Thyroid gland (tissue), 4 donors: ENCODE measurements around the gene NOS1AP.

Source experiments
- CTCF ChIP-seq, 6 experiments: fragments of 200-600 bp in 3 of 6; fragments of 450-650 bp in 3 of 6; sonication (generic) in 3 of 6; IDR thresholded peaks; one replicate each; pipeline ENCODE4 v1.5.1; 2016 to 2019; ENCODE audit warnings: antibody characterized with exemption in 6 of 6, mild to moderate bottlenecking in 2 of 6, inconsistent platforms in 1 of 6, moderate library complexity in 1 of 6
- POLR2A ChIP-seq, 2 donors: fragments of 450-650 bp; IDR thresholded peaks; one replicate each; pipeline ENCODE4 v1.6.1; 2017; ENCODE audit warnings: antibody characterized with exemption in 2 of 2, mild to moderate bottlenecking in 2 of 2, moderate library complexity in 1 of 2

DNA sequence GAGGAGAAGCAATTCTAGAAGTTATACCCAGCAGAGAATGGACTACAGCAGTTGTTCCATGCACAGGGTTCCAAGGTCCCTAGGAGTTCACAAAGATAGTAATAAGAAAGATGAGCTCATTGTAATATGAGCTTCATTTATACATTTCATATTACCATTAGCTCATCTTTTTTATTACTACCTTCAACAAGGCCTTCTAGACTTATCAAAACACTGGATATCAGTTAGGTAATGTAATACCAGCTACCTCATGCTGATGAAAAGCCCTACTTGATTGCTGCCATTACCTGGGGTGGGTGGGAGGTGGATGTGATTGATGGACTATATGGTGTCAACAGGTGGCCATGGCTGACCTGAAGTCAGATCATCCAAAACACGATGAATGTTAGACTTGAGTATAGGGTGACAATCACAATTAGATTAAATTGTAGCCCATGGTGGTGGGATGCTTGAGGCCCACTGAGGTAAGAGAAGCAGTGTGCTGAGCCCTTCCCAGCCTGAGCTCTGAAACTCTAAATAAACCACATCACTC lies 273.0 kb downstream of the NOS1AP start:
- TF ChIP-seq CTCF (IDR thresholded peaks at IDR 0.05): no peak
- no peak for TF ChIP-seq POLR2A (IDR thresholded peaks at IDR 0.05)
